Measurements from ENCODE around the gene AFF1. TPM values are rescaled to one million over a fixed set of nuclear protein-coding genes. Genes with fewer than 3 reads are reported as not detected.

Gene AFF1
- total RNA-seq, 1 experiment from 2014 or later, result 27.6 TPM

GRCh38 chr4:87015416-87015815 is 80.6 kb downstream of the AFF1 start:
- no peaks in the 10 kb centered on the region for H3K36me3 ChIP-seq (replicated peaks; ENCODE audit: control insufficient read depth, insufficient read depth, low read length)

GRCh38 chr4:87017580-87018342 is 83.0 kb downstream of the AFF1 start:
- H3K36me3 ChIP-seq (replicated peaks; ENCODE audit: control insufficient read depth, insufficient read depth, low read length), result no peaks in the 10 kb centered on the region
- no peak for DNase-seq
- H3K27me3 ChIP-seq (ENCODE audit: control insufficient read depth, insufficient read depth, low read length), result no peaks in the 10 kb centered on the region
- H3K4me3 ChIP-seq (ENCODE audit: insufficient read depth, low read depth, low read length), result no peak overlapping the region

More at GRCh38 chr4:87015416-87015815, 80.6 kb downstream of the AFF1 start:
- Histone ChIP-seq H3K4me3 (ENCODE audit: insufficient read depth, low read depth, low read length) (no peak overlapping the region), H3K27me3 (ENCODE audit: control insufficient read depth, insufficient read depth, low read length) (no peaks in the 10 kb centered on the region)
- no peak for DNase-seq

- no peaks in the 10 kb centered on the region for H3K36me3 ChIP-seq (replicated peaks; ENCODE audit: control insufficient read depth, insufficient read depth, low read length)
- DNase-seq, result no peak
- no peaks in the 10 kb centered on the region for H3K27me3 ChIP-seq (ENCODE audit: control insufficient read depth, insufficient read depth, low read length)
- H3K4me3 ChIP-seq (ENCODE audit: insufficient read depth, low read depth, low read length), result no peak overlapping the region
These were observed 83.9 kb downstream of the AFF1 start for GRCh38 chr4:87018753-87019152.

- Histone ChIP-seq H3K36me3 (replicated peaks; ENCODE audit: control insufficient read depth, insufficient read depth, low read length) (no peaks in the 10 kb centered on the region), H3K4me3 (ENCODE audit: insufficient read depth, low read depth, low read length) (no peak overlapping the region), H3K27me3 (ENCODE audit: control insufficient read depth, insufficient read depth, low read length) (no peaks in the 10 kb centered on the region)
- DNase-seq, result no peak
These were observed 84.5 kb downstream of the AFF1 start for GRCh38 chr4:87019246-87019791.

GRCh38 chr4:87019898-87020297 is 85.1 kb downstream of the AFF1 start:
- no peaks in the 10 kb centered on the region for H3K27me3 ChIP-seq (ENCODE audit: control insufficient read depth, insufficient read depth, low read length)
- no peak overlapping the region for H3K4me3 ChIP-seq (ENCODE audit: insufficient read depth, low read depth, low read length)
- no peaks in the 10 kb centered on the region for H3K36me3 ChIP-seq (replicated peaks; ENCODE audit: control insufficient read depth, insufficient read depth, low read length)
- DNase-seq, result no peak

- DNase-seq, result no peak
- Histone ChIP-seq H3K27me3 (ENCODE audit: control insufficient read depth, insufficient read depth, low read length) (no peaks in the 10 kb centered on the region), H3K4me3 (ENCODE audit: insufficient read depth, low read depth, low read length) (no peak overlapping the region), H3K36me3 (replicated peaks; ENCODE audit: control insufficient read depth, insufficient read depth, low read length) (no peaks in the 10 kb centered on the region)
These were observed 89.4 kb downstream of the AFF1 start for GRCh38 chr4:87024201-87024600.

GRCh38 chr4:87025023-87025613 is 90.3 kb downstream of the AFF1 start:
- DNase-seq, result no peak
- Histone ChIP-seq H3K4me3 (ENCODE audit: insufficient read depth, low read depth, low read length) (no peak overlapping the region), H3K36me3 (replicated peaks; ENCODE audit: control insufficient read depth, insufficient read depth, low read length) (no peaks in the 10 kb centered on the region), H3K27me3 (ENCODE audit: control insufficient read depth, insufficient read depth, low read length) (no peaks in the 10 kb centered on the region)

GRCh38 chr4:87025614-87026041 is 90.8 kb downstream of the AFF1 start:
- Histone ChIP-seq H3K4me3 (ENCODE audit: insufficient read depth, low read depth, low read length) (no peak overlapping the region), H3K27me3 (ENCODE audit: control insufficient read depth, insufficient read depth, low read length) (no peaks in the 10 kb centered on the region), H3K36me3 (replicated peaks; ENCODE audit: control insufficient read depth, insufficient read depth, low read length) (no peaks in the 10 kb centered on the region)
- no peak for DNase-seq

GRCh38 chr4:87026800-87027495 is 92.1 kb downstream of the AFF1 start:
- no peaks in the 10 kb centered on the region for H3K27me3 ChIP-seq (ENCODE audit: control insufficient read depth, insufficient read depth, low read length)
- H3K4me3 ChIP-seq (ENCODE audit: insufficient read depth, low read depth, low read length), result no peak overlapping the region
- no peak for DNase-seq
- H3K36me3 ChIP-seq (replicated peaks; ENCODE audit: control insufficient read depth, insufficient read depth, low read length), result no peaks in the 10 kb centered on the region

GRCh38 chr4:87029356-87029755 is 94.5 kb downstream of the AFF1 start:
- Histone ChIP-seq H3K4me3 (ENCODE audit: insufficient read depth, low read depth, low read length) (no peak overlapping the region), H3K36me3 (replicated peaks; ENCODE audit: control insufficient read depth, insufficient read depth, low read length) (no peaks in the 10 kb centered on the region), H3K27me3 (ENCODE audit: control insufficient read depth, insufficient read depth, low read length) (no peaks in the 10 kb centered on the region)
- DNase-seq, result no peak

- H3K4me3 ChIP-seq (ENCODE audit: insufficient read depth, low read depth, low read length), result no peak overlapping the region
- H3K36me3 ChIP-seq (replicated peaks; ENCODE audit: control insufficient read depth, insufficient read depth, low read length), result no peaks in the 10 kb centered on the region
- DNase-seq, result no peak
- no peaks in the 10 kb centered on the region for H3K27me3 ChIP-seq (ENCODE audit: control insufficient read depth, insufficient read depth, low read length)
These were observed 95.3 kb downstream of the AFF1 start for GRCh38 chr4:87030124-87030523.

GRCh38 chr4:87030755-87031441 is 96.1 kb downstream of the AFF1 start:
- no peak for DNase-seq
- H3K4me3 ChIP-seq (ENCODE audit: insufficient read depth, low read depth, low read length), result no peak overlapping the region
- no peaks in the 10 kb centered on the region for H3K36me3 ChIP-seq (replicated peaks; ENCODE audit: control insufficient read depth, insufficient read depth, low read length)
- H3K27me3 ChIP-seq (ENCODE audit: control insufficient read depth, insufficient read depth, low read length), result no peaks in the 10 kb centered on the region

GRCh38 chr4:87031920-87032319 is 97.1 kb downstream of the AFF1 start:
- no peak overlapping the region for H3K4me3 ChIP-seq (ENCODE audit: insufficient read depth, low read depth, low read length)
- H3K27me3 ChIP-seq (ENCODE audit: control insufficient read depth, insufficient read depth, low read length), result no peaks in the 10 kb centered on the region
- DNase-seq, result no peak
- no peaks in the 10 kb centered on the region for H3K36me3 ChIP-seq (replicated peaks; ENCODE audit: control insufficient read depth, insufficient read depth, low read length)

- DNase-seq, result no peak
- H3K27me3 ChIP-seq (ENCODE audit: control insufficient read depth, insufficient read depth, low read length), result no peaks in the 10 kb centered on the region
- no peak overlapping the region for H3K4me3 ChIP-seq (ENCODE audit: insufficient read depth, low read depth, low read length)
- no peaks in the 10 kb centered on the region for H3K36me3 ChIP-seq (replicated peaks; ENCODE audit: control insufficient read depth, insufficient read depth, low read length)
These were observed 98.2 kb downstream of the AFF1 start for GRCh38 chr4:87032884-87033533.

Measured in H7 (cell line).